HTERT RPE-1 (cell line): ENCODE measurements around the gene TTLL11.
"Not testable (repeated sequence)": the region's sequence is repeated elsewhere in the genome, so short reads cannot be mapped to it uniquely, and the experiment has no call there.

ENCODE experiments used
- in situ Hi-C: fragments of 300-500 bp; cut with MboI; formaldehyde crosslinking; loops from 4 replicates; pipeline ENCODE4 v1.14.3; 2020; ENCODE audit warnings: low sequenced_read_pairs

Gene TTLL11

DNA sequence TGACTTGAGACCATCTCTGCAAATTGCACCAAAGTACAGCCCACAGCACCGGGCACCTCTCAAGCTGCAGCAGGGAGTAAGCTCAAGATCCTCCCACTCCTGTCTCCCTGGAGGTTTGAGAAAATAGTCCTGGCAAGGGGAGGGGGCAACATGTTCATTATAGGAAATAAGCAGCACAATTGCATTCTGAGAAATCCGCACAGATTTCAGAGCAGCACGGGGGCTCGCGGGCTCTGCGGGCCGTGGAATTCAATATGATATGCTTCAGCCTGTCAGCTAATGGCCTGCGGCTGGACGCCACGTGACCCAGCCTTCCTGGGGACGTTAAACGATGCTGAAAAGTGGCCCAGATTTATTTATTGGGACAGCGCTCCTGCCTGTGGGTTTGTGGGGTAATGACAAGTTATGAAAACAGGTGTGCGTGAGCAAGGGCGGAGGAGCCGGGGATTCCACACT is 285.3 kb downstream of the TTLL11 start:
- in situ Hi-C loops, result no loop called here

DNA sequence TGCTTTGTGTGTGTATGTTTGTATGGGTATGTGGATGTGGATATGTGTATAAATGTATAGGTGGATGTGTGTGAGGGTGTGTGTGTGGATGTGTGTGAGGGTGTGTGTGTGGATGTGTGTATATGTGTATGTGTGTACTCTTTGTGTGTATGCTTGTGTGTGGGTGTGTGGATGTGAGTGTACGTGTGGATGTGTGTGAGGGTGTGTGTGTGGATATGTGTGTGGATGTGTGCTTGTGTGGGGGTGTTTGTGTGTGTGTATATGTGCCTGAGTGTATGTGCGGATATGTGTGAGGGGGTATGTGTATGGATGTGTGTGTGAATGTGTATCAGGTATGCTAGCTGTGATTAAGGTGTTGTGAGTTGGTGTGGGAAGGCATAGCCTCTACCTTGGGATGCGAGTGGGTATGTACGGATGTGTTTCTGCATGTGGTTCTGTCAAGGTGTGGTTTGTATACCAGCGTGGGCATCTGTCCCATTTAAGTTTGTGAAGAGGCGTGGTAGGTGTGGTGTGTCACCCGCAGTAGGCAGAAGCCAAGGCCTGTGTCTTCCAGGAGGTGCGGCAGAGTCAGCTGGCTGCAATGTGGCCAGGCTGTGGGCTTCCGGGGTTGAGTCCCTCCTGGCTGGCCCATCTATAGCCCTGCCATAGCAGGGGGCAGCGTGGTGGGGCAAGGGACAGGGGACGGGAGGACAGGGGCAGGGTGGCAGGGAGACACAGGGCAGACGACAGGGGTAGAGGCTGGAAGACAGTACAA is 285.9 kb downstream of the TTLL11 start:
- in situ Hi-C loops, result no loop called here

DNA sequence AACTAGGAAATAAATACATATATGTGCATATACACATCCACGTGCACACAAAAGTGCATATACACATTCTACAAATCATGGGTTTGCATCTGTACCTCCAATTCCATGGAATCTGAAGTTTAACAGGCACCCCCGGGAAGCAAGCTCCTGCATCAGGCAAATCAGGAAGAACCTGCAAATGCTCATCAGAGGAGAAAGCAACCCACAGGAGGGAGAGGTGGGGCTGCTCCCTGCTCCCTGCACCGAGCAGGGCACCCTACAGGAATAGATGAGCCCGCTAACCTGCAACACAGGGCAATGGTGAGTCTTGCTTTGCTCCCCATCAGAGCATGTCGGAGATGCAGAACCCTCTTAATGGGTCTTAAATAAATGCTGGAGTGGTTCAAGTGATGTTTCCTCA is 290.4 kb downstream of the TTLL11 start:
- in situ Hi-C loops, result no loop called here

DNA sequence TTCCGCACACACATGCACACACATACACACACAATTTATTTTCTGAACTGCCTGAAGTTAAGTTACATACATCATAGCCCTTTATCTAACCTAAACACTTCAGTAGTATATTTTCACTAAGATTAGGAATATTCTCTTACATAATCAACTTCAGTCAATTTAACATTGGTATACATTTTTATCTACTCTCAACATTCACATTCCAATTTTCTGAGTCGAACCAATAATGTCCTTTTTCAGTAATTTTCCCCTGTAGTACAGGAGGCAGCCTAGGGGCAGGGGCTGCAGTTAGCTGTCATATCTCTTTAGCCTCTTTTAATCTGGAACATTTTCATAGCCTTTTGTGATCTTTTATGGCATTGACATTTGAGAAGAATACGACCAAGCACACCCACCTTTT is 291.5 kb downstream of the TTLL11 start:
- in situ Hi-C loops, result no loop called here

DNA sequence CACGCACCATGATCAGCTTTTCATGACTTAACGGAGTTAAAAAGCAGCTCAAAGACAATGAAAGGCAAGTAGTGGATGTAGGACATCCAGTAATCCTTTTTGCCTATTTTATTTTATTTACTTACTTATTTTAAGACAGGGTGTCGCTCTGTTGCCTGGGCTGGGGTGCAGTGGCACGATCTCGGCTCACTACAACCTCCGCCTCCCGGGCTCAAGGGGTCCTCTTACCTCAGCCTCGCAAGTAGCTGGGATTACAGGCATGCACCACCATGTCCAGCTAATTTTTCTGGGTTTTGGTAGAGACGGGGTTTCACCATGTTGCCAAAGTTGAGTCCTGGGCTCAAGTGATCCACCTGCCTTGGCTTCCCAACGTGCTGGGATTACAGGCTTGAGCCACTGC is 292.7 kb downstream of the TTLL11 start:
- in situ Hi-C loops, result no loop called here

DNA sequence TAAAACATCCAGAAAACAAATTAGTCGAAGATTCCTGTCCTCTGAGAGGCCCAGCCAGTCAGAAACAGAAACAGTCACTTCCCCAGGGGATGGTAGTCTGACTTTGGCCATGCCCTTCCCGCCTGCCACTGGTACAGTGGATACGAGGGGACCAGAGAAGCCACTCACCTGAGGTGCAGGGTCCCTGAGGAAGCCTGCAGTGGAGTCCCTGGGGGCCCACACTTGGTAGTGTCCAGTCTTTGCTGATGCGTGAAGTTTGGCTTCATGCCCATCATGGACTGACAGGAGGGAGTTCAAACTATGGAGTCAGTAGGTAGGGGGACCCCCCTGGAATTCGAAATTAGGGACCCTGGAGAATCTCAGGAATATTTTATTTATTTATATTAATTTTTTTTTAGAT is 294.2 kb downstream of the TTLL11 start:
- in situ Hi-C loops, result no loop called here

DNA sequence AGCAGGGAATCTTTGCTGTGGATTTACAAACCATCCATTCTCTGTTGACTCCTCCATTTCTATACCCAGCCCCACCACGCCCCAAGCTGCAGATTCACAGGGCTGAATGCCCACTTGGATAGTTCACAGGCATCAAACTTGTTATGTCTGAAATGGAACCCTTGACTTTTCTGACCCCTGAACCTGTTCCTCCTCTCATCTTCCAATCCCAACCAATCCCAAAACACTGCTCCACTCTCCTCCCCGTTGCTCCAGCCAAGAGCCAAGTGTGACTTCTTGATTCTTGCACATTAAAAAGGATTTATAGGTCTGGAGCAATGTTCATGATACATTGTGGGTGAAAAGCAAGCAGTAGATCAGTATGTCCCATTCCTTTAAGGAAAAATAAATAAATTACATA is 296.0 kb downstream of the TTLL11 start:
- in situ Hi-C loops, result no loop called here

DNA sequence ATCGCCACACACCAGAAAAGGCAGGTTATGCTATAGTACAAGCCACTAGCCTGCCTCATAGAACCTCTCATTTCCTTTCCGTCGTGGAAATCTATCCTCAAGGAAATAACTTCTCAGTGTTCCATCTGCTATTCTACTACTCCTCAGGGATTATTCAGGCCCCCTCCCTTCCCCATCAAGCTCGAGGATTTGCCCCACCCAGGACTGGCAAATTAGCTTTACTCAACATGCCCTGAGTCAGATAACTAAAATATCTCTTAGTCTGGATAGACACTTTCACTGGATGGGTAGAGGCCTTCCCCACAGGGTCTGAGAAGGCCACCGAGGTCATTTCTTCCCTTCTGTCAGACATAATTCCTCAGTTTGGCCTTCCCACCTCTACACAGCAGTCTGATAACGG is 298.8 kb downstream of the TTLL11 start:
- in situ Hi-C loops, result not testable (repeated sequence)

DNA sequence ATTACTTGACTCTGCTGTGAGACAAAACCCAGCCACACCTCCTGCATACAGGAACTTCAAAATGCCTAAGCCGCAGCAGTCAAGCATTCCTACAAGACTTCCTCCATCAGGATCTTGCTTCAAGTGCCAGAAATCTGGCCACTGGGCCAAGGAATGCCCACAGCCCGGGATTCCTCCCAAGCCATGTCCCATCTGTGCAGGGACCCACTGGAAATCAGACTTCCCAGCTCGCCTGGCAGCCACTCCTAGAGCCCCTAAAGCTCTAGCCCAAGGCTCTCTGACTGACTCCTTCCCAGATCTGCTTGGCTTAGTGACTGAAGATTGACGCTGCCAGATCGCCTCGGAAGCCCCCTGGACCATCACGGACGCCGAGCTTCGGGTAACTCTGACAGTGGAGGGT is 300.6 kb downstream of the TTLL11 start:
- in situ Hi-C loops, result not testable (repeated sequence)

DNA sequence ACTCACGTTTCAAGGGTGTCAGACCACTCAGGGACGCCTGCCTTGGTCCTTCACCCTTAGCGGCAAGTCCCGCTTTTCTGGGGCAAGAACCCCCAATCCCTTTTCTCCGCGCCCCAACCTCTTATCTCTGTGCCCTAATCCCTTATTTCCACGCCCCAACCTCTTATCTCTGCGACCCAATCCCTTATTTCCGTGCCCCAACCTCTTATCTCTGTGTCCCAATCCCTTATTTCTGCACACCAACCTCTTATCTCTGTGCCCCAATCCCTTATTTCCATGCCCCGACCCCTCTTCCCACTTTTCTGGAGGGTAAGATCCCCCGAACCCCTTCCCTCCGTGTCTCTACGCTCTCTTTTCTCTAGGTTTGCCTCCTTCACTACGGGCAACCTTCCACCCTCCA is 302.3 kb downstream of the TTLL11 start:
- in situ Hi-C loops, result no loop called here

DNA sequence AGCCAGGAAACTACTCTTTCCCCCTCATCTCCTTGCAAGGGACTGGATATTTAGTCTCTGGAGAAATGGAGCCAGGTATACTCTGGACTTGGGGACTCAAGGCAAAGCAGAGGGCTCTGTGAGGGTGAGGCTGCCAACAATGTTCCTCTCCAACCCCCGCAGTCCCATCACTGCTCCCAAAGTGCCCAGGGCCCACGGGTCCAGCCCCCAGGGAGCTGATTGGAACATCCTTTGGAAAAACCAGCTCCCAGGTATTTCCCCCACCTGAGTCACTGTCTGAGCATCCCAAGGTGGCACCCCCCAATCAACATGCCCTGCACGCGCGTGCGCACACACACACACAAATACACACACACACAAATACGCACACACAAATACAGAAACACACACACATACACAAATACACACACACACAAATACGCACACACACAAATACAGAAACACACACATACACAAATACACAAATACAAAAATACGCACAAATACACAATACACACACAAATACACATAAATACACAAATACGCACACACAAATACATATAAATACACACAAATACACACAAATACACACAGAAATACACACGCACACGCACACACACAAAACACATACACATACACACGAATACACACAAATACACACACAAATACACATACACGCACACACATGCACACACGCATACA is 304.3 kb downstream of the TTLL11 start:
- in situ Hi-C loops, result no loop called here

DNA sequence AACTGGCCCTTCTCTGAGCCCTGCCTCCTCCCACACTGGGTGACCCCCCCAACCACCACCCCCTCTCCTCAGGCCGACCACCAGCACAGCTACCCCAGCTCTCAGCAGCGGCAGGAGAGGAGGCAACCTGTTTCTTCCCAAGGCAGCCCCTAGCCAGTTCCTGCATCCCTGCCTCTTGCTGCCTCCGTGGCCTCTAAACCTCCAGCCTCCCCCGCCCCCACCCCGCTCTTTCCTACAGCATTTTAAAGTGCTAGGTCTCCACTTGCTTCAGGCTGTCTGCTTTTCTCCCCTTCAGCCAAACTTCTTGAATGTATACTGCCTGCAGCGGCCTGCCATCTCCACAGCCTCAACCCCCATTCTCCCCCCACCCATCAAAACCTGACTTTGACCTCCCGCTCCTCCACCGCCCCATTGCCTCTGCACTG is 306.1 kb downstream of the TTLL11 start:
- in situ Hi-C loops, result no loop called here

DNA sequence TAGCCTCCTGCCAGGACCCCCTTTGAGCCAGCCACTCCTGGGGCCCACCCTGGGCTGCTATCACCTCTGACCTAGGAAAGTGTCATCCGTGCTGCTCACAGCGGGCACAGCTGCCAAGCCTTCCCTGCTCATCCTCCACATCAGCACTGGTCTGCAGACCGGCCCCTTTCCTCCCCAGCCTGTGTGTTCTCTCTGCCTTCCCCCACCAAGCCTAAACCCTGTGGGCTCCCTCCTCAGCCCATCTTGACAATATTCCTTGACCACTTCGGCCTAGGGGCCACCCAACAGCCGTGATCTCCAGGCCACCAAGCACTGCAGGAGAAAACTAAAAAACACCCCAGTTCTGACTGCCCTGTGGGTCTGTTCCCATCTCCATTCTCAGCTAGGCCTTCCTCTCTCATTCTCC is 306.6 kb downstream of the TTLL11 start:
- in situ Hi-C loops, result no loop called here

DNA sequence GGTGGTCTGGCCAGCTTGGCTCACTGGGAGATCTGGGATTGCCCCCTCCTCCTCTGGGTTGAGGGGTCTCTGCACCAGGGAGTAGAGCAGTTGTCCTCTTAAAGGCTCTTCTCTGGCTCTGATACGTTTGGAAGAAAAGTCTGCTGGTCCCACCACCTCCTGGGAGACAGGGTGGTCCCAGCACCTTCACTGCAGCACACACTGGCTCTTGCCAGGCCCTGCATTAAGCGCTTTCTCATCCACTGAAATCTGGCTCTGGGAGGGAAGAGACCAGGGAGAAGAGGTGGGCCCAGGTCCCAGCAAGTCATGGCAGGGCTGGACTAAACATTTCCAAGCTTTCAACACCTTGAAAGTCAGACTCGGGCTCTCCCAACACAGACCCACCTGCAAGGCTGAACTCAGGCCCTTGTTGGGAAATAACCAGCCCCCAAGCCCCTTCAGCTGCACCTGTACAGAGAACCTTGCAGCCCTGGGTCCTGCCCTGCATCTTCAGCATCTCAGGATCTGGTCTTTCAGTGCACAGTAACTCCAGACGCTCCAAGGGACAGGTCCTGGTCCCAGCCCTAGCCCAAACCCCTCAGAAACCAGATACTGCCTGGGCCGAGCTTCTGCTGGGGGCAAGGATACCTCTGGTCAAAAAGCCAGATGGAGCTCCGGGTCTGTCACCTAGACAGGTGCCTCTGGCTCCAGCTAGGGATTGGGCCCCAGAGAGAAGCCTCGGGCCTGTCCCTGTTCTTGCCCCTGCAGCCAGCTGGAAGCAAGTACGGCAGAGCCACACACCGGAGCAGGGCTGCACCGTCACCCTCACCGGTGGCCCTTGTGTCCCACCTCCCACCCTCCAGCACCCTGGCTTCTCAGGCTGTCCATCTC is 307.2 kb downstream of the TTLL11 start:
- in situ Hi-C loops, result no loop called here

DNA sequence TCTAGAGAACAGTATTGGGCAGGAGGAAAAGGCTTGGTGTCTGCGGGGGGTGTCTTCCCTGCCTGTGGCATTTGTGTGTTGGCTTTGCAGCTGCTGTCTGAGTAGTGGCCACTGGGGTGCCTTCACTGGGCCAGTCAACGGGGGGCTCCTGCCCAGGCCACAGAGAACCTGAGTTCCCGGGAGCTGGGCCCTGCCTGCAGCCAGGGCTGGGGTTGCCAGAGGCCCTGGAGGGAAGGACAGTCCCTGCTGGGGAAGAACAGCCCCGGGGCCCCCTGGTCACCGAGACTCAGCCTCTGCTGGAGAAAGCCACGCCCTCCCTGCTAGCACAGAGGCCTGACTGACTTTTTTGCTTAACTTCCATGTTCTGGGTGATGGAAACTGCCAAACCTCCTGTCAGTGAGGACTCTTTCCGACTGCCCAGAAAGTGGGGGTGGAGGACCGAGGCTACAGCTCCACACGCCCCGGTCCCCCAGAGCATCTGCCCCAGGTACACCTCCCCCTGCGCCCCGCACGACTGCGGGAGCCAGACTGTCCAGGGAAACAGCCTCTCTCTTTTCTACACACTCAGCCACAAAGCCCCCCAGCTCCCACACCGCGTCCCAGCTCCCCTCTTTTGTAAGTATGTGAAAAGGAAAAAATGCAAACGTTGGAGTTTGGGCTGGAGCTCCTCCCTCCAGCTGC is 308.2 kb downstream of the TTLL11 start:
- in situ Hi-C loops, result no loop called here

DNA sequence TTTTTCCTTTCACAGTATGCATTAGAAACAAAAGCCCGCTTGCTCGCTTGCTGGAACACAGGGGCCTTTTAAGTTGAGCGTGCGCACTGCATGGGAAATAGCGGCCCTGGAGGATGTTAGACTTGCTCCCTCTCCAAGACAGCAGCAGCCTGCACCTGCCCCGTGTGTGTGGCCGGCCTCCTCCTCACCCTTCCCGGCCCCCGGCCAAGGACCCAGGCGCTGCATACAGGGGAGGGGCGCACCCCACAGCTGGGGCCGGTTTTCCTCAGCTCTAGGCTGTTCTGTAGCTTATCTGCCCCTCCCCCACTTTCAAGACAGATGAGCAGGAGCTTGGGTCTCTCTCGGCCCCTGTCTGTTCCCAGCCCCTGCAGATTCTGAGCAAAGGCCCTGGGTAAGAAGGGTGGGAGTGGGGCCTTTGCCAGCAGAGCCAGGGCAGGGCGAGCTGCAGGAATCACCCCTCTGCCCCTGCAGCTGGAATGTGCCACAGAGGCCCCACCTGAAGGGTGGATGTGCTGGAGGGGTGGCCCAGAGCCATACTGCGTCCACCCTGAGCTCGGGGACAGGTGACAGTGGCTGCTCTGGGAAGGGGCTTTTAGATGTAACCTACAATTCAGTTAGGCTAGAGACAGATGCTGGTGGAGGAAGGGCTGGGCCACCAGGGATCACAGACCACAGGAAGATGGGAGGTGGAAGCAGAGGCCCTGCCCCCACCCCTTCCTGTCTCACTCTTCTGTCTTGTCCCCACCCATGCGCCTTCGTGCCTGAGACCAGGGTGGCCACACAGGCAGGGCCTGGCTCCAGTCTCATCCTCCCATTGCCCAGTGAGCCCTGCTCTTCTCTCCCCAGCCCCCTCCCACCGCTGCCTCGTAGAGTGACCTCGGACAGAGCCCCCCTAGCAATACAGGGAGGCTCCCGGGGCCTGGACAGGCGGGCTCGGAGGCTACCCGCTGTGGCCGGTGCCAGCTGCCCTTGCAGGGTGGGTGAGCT is 309.3 kb downstream of the TTLL11 start:
- in situ Hi-C loops, result no loop called here

DNA sequence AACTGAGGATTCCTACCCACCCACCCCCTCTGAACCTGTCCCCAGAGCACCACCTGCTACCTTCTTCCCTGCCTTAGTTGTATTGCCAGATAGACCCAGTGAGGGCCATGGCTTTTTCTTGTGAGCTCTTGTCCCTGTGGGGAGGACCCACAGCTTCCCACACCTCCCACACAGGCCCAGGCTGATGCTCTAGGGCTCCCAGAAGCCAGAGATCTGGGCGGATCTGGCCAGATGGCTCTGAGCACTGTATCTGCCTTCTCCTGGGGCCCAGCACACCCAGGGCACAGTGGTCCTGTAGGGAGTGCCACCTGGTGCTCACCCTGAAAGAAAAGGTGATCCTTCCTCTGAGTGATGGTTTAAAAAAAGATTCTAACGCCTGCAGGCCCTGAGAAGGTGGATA is 310.0 kb downstream of the TTLL11 start:
- in situ Hi-C loops, result no loop called here

DNA sequence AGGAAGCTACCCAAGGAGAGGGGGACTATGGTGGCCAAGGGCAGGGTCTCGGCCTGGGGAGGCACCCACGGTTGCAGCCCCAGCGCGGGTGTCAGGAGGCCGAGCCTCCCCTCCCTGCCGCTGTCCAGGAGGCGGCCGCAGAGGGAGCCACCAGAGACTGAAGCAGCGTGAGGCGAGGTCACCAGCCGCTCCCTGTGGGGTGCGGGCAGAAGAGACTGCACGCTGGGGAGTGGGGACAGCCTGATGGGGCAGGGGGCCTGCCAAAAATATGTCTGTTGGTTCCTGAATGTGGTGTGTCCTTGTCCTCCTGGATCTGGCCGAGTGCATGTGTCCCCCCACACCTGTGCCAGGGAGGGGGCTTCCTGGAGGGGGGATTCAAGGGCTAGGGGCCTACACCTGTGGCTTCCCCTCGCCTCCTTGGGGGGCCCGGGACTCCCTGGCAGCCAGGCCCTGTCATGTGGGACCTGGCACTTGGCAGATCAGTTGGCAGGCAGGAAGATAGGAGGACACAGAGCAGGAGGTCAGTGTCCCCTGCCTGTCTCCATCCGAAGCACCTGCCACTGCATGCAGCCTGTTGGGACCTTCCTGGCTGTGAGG is 310.5 kb downstream of the TTLL11 start:
- in situ Hi-C loops, result no loop called here

DNA sequence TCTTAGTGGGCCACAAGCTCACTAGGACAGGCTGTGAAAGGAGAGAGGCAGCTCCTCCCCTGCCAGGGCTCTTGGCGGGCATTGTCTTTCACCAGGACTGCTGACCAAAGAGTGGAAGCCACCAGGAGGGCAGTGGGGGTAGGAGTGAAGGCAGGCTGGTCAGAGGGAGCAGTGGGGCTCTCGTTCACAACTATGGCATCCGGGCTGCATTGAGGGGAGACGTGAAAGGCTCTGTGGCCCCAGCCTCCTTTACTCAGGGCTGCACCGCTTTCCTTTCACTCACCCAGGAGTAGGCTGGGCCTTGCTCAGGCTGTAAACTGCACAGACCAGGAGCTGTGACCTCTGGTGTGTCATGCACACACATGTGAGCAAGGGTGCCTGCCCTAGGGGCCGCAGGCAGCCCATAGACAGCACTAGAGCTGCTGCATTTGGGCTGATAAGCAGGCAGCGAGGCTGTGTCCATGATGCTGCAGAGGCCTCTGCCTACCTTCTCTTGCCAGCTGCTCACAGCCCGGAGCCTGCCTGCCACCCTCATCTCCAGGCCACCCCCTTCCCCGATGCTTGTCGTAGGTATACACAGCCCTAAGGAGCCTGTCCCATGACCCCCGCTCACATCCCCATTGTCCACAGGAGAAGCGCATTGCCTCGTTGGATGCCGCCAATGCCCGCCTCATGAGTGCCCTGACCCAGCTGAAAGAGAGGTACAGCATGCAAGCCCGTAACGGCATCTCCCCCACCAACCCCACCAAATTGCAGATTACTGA is 311.2 kb downstream of the TTLL11 start:
- in situ Hi-C loops, result no loop called here
